HEK293T (cell line): ENCODE results near the gene FAM53C.

Experiments
- FOXM1 ChIP-seq: fragments of 450-650 bp; IDR thresholded peaks from 2 replicates; pipeline ENCODE4 v1.6.1; 2017; ENCODE audit warnings: mild to moderate bottlenecking, borderline replicate concordance
- TF ChIP-seq, protein P1 (sequence below): fragments of 450-650 bp; IDR thresholded peaks from 2 replicates; pipeline ENCODE4 v1.6.1; 2016

DNA sequence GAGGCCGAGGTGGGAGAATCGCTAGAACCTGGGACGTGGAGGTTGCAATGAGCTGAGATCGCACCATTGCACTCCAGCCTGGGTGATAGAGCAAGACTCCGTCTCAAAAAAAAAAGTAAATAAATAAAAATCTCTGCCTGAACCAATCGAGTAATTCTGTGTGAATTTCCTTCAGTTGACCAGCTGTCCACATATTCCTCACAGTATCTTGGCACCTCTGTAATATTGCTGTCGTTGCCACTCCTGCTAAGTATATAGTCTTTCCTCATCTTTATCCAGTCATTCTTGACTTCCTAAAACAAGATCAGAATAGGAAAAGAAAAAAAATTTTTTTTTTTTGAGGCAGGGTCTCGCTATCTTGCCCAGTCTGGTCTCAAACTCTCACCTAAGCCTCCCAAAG lies 44.3 kb downstream of the FAM53C start:
- TF ChIP-seq, protein P1, sequence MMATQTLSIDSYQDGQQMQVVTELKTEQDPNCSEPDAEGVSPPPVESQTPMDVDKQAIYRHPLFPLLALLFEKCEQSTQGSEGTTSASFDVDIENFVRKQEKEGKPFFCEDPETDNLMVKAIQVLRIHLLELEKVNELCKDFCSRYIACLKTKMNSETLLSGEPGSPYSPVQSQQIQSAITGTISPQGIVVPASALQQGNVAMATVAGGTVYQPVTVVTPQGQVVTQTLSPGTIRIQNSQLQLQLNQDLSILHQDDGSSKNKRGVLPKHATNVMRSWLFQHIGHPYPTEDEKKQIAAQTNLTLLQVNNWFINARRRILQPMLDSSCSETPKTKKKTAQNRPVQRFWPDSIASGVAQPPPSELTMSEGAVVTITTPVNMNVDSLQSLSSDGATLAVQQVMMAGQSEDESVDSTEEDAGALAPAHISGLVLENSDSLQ = no peak
- TF ChIP-seq FOXM1 = no peak
